Endometrial microvascular endothelial cells (primary cell): ENCODE results near the gene NCEH1. TPM values are rescaled to one million over a fixed set of nuclear protein-coding genes. Genes with fewer than 3 reads are reported as not detected.
"Not testable (repeated sequence)": the region's sequence is repeated elsewhere in the genome, so short reads cannot be mapped to it uniquely, and the experiment has no call there.

Experiments used
- in situ Hi-C: cut with HindIII; loops from 2 replicates; pipeline ENCODE4 v1.10.0; 2017; ENCODE audit warnings: low sequenced_read_pairs, low pct_unique_long_range_greater_than_20kb; ENCODE audit errors: inconsistent ontology term
- total RNA-seq: library from RNA; depleted of rRNA; stranded (reverse); fragments of >200 nt; gene quantifications from one replicate; pipeline ENCODE4 v1.2.3, GENCODE V29; 2015; ENCODE audit errors: inconsistent ontology term

NCEH1 gene
- total RNA-seq, 1 donor from 2014 or later: 45.5 TPM

DNA sequence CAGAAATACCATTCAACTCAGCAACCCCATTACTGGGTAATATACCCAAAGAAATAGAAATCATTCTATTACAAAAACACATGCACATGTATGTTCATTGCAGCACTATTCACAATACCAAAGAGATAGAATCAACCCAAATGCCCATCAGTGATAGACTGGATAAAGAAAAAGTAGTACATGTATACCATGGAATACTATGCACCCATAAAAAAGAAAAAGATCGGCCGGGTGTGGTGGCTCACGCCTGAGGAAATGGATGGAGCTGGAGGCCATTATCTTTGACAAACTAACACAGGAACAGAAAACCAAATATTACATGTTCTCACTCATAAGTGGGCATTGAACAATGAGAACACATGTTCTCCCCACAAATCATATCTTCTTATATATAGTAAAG is 112.0 kb downstream of the NCEH1 start:
- in situ Hi-C loops: no loop called here

DNA sequence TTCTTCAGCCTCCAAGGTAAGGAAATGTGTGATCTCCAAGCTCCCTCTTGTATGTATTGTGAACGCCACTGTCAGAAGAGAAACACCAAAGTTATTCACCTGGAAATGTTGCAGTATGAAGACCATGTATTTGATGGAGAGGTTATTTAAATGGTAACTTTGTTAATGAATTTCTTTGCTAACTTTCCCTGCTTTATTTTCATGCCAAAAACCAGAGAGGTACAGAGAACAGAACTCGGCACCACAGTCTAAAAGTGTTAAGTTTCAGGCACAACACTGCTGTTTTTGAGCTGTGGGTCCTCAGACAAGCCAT is 114.5 kb downstream of the NCEH1 start:
- in situ Hi-C loops: no loop called here

DNA sequence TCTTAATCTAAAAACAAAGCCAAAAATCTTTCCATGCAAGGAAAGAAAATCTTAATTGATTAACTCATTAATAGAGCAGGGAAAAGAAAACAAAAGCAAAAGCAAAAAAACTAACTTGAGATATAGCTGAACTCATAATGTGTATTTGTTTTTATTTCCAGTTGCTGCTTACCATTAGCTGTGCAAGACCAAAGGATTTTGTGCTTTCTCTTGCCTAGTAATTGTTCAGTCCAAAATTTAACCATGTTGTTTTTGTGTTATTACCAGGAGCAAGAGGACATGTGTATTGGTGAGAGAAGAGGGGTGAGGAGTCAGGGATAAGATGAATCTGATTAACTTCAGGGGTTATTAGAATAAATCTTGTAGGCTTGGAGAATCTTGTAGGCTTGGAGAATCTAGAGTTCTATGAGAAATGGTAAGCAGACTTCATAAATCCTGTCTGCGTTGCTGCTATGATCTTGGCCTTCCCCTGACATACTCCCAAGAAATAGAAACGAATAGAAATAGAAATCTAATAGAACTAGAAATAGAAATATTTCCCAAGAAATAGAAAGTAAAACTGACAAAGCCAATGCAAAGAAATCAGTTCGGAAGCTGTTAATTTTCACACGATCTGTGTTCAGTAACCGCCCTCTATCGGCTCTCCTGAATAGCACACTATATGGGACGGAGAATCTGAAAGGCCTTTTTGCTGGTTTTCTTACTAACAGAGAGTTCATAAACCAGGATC is 115.0 kb downstream of the NCEH1 start:
- in situ Hi-C loops: no loop called here

DNA sequence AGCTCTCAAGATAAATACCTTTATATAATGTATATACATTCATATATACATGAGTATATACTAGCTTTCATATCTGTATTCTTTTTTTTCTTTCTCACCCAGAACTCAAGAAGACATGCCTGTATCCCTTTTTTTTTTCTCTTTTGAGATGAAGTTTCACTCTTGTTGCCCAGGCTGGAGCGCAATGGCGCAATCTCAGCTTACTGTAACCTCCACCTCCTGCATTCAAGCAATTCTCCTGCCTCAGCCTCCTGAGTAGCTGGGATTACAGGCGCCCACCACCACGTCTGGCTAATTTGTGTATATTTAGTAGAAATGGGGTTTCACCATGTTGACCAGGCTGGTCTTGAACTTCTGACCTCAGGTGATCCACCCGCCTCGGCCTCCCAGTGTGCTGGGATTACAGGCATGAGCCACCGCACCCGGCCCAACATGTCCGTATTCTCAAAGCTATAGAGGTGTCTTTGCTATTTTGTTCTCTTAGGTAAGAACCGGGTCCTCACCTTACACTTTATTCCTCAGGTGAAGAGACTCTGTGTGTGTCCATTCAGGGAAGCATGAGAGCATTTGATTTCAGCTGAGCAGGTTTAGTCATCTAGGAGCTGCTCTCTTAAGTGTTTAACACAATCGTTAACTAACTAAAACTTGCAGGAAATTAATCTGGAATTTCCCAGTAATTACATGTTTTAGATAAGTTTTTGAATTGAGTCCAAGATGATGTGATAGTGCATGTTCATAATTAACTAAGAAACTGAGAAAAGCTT is 115.8 kb downstream of the NCEH1 start:
- in situ Hi-C loops: not testable (repeated sequence)

DNA sequence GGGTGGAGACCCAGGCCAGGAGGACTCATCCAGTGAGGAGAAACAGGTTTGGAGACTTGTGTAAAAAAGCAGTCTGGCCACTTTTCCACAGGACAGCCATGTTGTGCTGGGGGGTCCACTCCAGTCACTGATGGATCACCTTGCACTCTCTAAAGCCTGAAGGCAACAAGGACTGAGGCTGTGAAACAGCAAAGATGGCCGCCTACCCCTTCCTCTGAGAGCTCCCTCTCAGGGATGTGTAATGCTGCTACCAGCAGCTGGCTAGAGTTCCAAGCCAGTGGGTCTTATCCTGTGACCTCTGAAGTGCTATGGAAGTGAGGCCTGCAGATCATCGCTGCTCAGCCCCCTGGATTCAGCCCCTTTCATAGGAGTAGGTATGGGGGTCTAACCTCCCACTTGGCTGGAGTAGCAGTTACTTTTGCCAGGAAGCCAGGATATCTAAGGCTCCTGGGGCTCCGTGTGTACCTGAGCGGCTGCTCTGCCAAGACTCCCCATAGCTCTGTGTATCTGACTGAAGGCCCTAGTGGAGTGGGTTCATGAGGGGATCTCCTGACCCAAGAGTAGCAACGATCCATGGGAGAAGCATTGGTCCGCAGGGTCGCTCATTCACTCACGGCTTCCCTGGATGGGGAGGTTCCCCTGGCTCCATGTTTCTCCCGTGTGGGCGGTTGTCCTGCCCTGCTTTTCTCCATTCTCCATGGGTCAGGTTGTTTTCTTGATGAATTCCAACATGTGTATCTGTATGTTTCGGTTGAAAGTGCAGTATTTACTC is 117.8 kb downstream of the NCEH1 start:
- in situ Hi-C loops: no loop called here

DNA sequence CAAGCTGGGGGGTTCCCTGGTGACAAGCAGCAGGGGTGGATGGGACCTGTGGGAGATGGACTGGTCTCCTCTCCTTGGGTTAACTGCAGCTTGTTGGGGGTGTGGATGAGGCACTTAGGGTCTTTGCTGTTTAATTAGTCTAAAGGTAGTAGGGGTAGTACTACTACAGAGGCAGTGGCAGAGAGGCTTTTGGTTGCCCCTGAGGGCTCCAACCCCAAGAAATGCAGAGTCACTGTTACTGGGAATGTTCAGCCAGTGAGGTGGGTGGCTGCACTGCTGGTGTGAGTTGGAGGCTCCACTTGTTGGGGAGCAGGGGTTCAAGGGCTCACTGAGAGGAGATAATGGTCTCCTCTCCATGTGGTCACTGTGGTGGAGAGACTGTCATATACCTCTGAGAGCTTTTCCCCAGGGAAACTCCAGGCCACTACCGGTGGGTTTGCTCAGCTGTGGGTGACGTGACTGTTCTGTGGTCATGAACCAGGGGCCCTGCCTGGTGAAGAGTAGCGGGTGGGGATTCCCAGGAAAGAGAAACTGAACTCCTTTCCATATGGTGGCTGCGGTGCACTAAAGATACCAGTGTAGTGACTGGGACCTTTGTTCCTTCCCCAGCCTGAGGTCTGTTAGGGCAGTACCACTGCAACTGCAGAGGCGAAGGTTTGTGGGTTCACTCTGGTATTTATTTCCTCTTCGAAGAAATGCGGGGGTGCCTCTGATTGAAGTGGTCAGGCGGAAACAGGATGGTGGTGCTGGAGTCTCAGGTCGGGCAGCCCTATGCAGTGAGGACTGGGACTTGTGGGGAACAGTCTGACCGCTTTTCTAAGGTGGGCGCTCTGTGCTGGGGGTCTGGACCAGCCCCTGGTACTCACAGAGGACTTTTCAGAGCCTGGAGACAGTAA is 118.7 kb downstream of the NCEH1 start:
- in situ Hi-C loops: no loop called here

DNA sequence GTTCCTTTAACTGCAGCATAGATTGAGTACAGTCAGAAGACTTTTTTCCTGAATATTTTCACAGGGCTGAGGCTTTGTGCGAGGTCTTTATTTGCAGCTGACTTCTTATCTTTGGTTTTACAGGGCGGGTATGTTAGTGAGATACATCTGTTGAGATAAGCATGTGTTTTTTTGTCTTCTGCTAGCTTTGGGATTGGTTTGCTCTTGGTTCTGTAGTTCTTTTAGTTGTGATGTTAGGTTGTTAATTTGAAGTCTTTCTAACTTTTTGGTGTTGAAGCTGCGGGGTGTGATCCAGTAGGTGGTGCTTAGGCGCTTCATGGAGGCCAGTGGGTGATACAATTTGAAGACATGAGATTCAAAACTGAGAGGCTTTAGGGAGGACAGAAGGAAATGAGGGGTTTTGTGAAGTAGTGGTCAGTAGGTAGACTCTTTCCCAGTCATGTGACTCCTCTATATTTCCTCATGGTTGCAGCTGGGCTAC is 119.7 kb downstream of the NCEH1 start:
- in situ Hi-C loops: no loop called here

DNA sequence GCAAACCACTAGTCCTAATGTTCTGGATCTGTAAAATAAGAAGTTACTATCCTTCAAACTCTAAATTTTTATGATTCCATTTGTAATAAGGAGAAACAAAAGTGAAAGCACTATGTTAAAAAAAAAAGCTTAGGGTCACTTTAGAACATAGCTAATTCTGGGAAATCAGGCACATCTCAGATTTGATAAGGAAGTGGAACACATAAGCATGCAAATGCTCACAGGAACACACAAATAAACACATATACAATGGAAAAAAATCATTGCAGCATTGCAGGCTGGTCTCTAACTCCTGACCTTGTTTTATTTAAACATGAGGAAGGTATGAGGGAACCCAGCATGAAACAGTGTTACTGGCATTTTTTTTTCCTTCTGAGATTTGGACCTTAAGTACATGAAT is 124.4 kb downstream of the NCEH1 start:
- in situ Hi-C loops: no loop called here

DNA sequence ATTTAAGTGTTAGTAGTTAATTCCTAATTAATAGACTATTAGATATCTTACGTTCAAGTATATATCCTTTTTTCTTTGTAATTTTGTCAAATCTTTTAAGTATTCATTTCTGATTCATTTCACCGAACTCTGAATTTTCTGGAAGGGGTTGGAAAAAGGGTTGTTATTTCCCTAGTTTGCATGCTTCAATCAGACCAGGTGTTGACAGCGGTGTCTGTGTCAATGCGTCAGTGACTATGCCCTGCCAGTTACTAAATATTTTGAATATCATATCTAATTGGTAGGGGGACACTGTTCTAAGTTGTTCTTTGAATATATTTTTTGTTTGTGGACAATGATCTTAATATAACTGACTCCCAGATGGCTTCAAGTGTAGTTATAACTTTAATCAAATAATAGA is 124.9 kb downstream of the NCEH1 start:
- in situ Hi-C loops: no loop called here

DNA sequence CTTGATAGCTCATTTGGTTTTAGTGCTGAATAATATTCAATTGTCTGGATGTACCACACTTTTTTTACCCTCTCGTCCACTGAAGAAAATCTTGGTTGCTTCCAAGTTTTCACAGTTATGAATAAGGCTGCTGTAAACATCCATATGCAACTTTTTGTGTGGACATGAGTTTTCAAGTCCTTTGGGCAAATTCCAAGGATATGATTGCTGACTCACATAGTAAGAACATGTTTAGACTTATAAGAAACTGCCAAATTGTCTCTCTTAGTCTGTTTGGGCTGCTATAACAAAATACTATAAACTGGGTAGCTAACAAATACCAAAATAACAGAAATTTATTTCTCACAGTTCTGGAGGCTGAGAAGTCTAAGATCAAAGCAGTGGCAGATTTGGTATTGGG is 128.2 kb downstream of the NCEH1 start:
- in situ Hi-C loops: no loop called here

DNA sequence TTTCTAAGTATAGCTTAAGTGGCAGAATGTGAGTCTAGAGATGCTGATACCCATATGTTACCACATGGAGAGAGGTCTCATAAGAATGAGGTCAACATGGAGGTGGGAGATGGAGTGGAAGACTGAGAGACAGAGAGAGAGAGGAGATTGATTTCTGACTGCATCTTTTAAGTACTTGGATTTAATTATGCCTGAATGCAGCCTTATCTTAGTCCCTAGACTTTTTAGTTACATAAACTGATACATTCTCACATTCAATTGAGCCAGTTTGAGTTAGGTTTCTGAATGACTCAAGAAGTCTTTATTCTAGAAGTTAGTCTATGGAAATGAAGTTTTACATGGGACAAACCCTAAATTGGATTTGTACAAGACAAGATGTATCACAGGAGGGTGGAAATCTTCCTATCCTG is 129.1 kb downstream of the NCEH1 start:
- in situ Hi-C loops: no loop called here

DNA sequence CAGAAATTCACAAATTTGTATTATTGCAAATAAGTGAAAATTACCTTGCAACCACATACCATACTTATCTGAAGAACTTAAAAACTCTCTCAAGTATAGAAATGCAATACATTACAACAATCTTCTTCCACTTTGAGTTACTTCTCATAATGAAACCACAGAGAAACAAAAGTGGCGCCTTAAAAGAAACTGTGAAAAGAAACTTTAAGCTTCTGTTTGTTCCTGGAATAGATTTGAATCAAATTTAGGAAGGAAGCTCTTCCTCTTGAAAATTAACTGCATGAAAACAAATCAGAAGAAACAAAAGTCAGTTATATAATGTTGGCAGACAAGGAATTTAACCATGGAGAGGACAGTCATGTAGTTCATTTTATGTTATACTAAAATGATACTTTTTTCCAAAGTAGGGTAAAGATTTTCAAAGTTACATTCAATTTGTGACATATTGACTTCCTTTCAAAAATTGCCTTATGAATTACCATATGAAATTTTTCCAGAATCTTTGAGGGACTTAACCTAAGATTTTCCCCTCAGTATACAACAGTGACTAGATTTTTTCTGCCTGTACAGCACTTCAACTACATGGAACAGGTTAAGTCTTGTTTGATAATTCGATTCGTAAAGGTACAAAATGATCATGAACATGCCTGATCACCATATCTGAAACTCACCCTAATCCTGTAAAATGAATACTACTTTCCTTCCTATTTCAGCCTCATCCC is 130.0 kb downstream of the NCEH1 start:
- in situ Hi-C loops: no loop called here

Other genes with a start within 250 kb of the NCEH1 start
- gene TNFSF10, start 187.6 kb downstream of the NCEH1 start, total RNA-seq: 3.5 TPM
- gene ECT2, start 39.7 kb upstream of the NCEH1 start, total RNA-seq: 39.8 TPM